IMR-90 (cell line): ENCODE results near the gene PCCA. TPM values are rescaled to one million over a fixed set of nuclear protein-coding genes. Genes with fewer than 3 reads are reported as not detected.

Source experiments
- ATAC-seq: fragments of 200-7000 bp; cut with Tn5 transposase; 2 replicates; pipeline ENCODE4 v1.9.1; 2020; ENCODE audit warnings: low read depth, mild to moderate bottlenecking, moderate library complexity
- BruUV-seq: library from RNA; stranded (reverse); fragments of 400-500 nt; replicated peaks from 2 replicates; lab custom pipeline; 2021; lab: Mats Ljungman, UMichigan
- CTCF ChIA-PET: fragments of 300-600 bp; formaldehyde crosslinking; extraction: SDS; loops from one replicate; lab custom pipeline; 2021; ENCODE audit warnings: antibody characterized with exemption; lab: Yijun Ruan, JAX
- POLR2A ChIA-PET: fragments of 300-600 bp; sonication (Branson Sonifier 250); formaldehyde crosslinking; loops from one replicate; lab custom pipeline; 2022; ENCODE audit warnings: antibody characterized with exemption; ENCODE audit not compliant: unreplicated experiment; lab: Charles Lee
- DNase-seq: peaks from one replicate; pipeline ENCODE4 v3.0.0; 2013
- H2AFZ ChIP-seq: replicated peaks from 2 replicates; pipeline ENCODE3; 2013; ENCODE audit warnings: low read length, mild to moderate bottlenecking; ENCODE audit not compliant: poor library complexity
- H2AK5ac ChIP-seq: 2 replicates; pipeline ENCODE4 v1.6.1; 2013; ENCODE audit warnings: low read depth, low read length, inconsistent platforms
- H2AK9ac ChIP-seq: replicated peaks from 2 replicates; pipeline ENCODE3; 2013; ENCODE audit warnings: mild to moderate bottlenecking, low read depth, low read length, moderate library complexity; ENCODE audit not compliant: poor library complexity
- H2BK120ac ChIP-seq: 2 replicates; pipeline ENCODE4 v1.6.1; 2013; ENCODE audit warnings: low read depth, low read length, inconsistent platforms
- H2BK15ac ChIP-seq: 3 replicates; pipeline ENCODE4 v1.6.1; 2013; ENCODE audit warnings: low read depth, low read length, inconsistent platforms
- H2BK20ac ChIP-seq: 2 replicates; pipeline ENCODE4 v1.6.1; 2013; ENCODE audit warnings: low read depth, mild to moderate bottlenecking, inconsistent platforms, low read length, moderate library complexity
- H2BK5ac ChIP-seq: 2 replicates; pipeline ENCODE4 v1.6.1; 2013; ENCODE audit warnings: mild to moderate bottlenecking, low read depth, low read length, inconsistent platforms; ENCODE audit not compliant: poor library complexity, severe bottlenecking
- H3K14ac ChIP-seq: replicated peaks from 2 replicates; pipeline ENCODE4 v1.6.1; 2013; ENCODE audit warnings: low read depth, low read length, inconsistent platforms
- H3K18ac ChIP-seq: 2 replicates; pipeline ENCODE4 v1.6.1; 2013; ENCODE audit warnings: low read depth, low read length, control low read depth
- H3K23ac ChIP-seq: 2 replicates; pipeline ENCODE4 v1.6.1; 2013; ENCODE audit warnings: low read depth, low read length, inconsistent platforms
- H3K27ac ChIP-seq: 2 replicates; pipeline ENCODE4 v1.5.1; 2013; ENCODE audit warnings: mild to moderate bottlenecking, control low read depth, low read length; ENCODE audit not compliant: insufficient read depth
- H3K27me3 ChIP-seq: 2 replicates; pipeline ENCODE4 v1.6.1; 2013; ENCODE audit warnings: low read length; ENCODE audit not compliant: control insufficient read depth, insufficient read depth
- H3K36me3 ChIP-seq: 2 replicates; pipeline ENCODE4 v1.6.1; 2013; ENCODE audit warnings: low read length, mixed read lengths; ENCODE audit not compliant: control insufficient read depth, insufficient read depth
- H3K4ac ChIP-seq: 2 replicates; pipeline ENCODE4 v1.6.1; 2013; ENCODE audit warnings: low read depth, low read length, inconsistent platforms
- H3K4me1 ChIP-seq: 2 replicates; pipeline ENCODE4 v1.6.1; 2013; ENCODE audit warnings: low read length, mixed read lengths; ENCODE audit not compliant: control insufficient read depth, insufficient read depth
- H3K4me2 ChIP-seq: 2 replicates; pipeline ENCODE4 v1.6.1; 2013; ENCODE audit warnings: low read depth, mild to moderate bottlenecking, control low read depth, low read length, moderate library complexity
- H3K4me3 ChIP-seq: 2 replicates; pipeline ENCODE4 v1.5.1; 2013; ENCODE audit warnings: low read depth, mild to moderate bottlenecking, control low read depth, low read length, moderate library complexity; ENCODE audit not compliant: insufficient read depth
- H3K56ac ChIP-seq: 2 replicates; pipeline ENCODE4 v1.6.1; 2013; ENCODE audit warnings: low read length, inconsistent platforms; ENCODE audit not compliant: insufficient read depth; ENCODE audit errors: extremely low read depth
- H3K79me1 ChIP-seq, 2 experiments: 2 replicates each; pipeline ENCODE4 v1.6.1; 2013; ENCODE audit warnings: low read length in 2 of 2, inconsistent platforms in 1 of 2, low read depth in 1 of 2
- H3K9ac ChIP-seq: 2 replicates; pipeline ENCODE4 v1.6.1; 2013; ENCODE audit warnings: low read depth, low read length, control low read depth
- H3K9me1 ChIP-seq: 2 replicates; pipeline ENCODE4 v1.6.1; 2013; ENCODE audit warnings: low read length, inconsistent platforms; ENCODE audit not compliant: insufficient read depth
- H3K9me3 ChIP-seq: 2 replicates; pipeline ENCODE4 v1.6.1; 2013; ENCODE audit warnings: low read length; ENCODE audit not compliant: control insufficient read depth, insufficient read depth
- H4K20me1 ChIP-seq: 2 replicates; pipeline ENCODE4 v1.6.1; 2013; ENCODE audit warnings: low read length, inconsistent platforms; ENCODE audit not compliant: insufficient read depth
- H4K5ac ChIP-seq: 2 replicates; pipeline ENCODE4 v1.6.1; 2013; ENCODE audit warnings: mild to moderate bottlenecking, low read depth, low read length, control low read depth
- H4K8ac ChIP-seq, 2 experiments: 2 replicates each; pipeline ENCODE4 v1.6.1; 2013; ENCODE audit warnings: low read depth in 2 of 2, low read length in 2 of 2, control low read depth in 1 of 2, inconsistent platforms in 1 of 2
- H4K91ac ChIP-seq: 2 replicates; pipeline ENCODE4 v1.6.1; 2013; ENCODE audit warnings: low read depth, low read length, inconsistent platforms; ENCODE audit not compliant: insufficient read depth
- CEBPB ChIP-seq: IDR thresholded peaks from 2 replicates; pipeline ENCODE4 v1.6.1; 2012; ENCODE audit warnings: low read depth, low read length, improper control_type of control experiment
- CHD1 ChIP-seq: IDR thresholded peaks from 2 replicates; pipeline ENCODE4 v1.6.1; 2012; ENCODE audit warnings: low read depth, low read length, improper control_type of control experiment
- CTCF ChIP-seq: conservative IDR thresholded peaks from 2 replicates; pipeline ENCODE4 v1.5.1; 2012; ENCODE audit warnings: mild to moderate bottlenecking, low read depth, low read length, improper control_type of control experiment
- ELK1 ChIP-seq: fragments of 150-350 bp; IDR thresholded peaks from 2 replicates; pipeline ENCODE4 v1.6.1; 2016; ENCODE audit warnings: low read depth, mild to moderate bottlenecking, low read length, moderate library complexity, borderline replicate concordance
- FOS ChIP-seq: fragments of 150-350 bp; IDR thresholded peaks from 2 replicates; pipeline ENCODE4 v1.6.1; 2016; ENCODE audit warnings: low read depth, low read length
- MAFK ChIP-seq: IDR thresholded peaks from 2 replicates; pipeline ENCODE4 v1.6.1; 2012; ENCODE audit warnings: low read depth, low read length, improper control_type of control experiment
- MAZ ChIP-seq: IDR thresholded peaks from 2 replicates; pipeline ENCODE4 v1.6.1; 2012; ENCODE audit warnings: low read depth, mild to moderate bottlenecking, low read length, improper control_type of control experiment, moderate library complexity, borderline replicate concordance
- POLR2A ChIP-seq: IDR thresholded peaks from 2 replicates; pipeline ENCODE4 v1.6.1; 2012; ENCODE audit warnings: mild to moderate bottlenecking, low read depth, low read length
- RCOR1 ChIP-seq: IDR thresholded peaks from 2 replicates; pipeline ENCODE4 v1.6.1; 2012; ENCODE audit warnings: mild to moderate bottlenecking, low read length, improper control_type of control experiment; ENCODE audit not compliant: insufficient replicate concordance
- RFX5 ChIP-seq: IDR thresholded peaks from 2 replicates; pipeline ENCODE4 v1.8.0; 2012; ENCODE audit warnings: low read depth, mild to moderate bottlenecking, low read length, moderate library complexity
- SMC3 ChIP-seq: fragments of 150-350 bp; IDR thresholded peaks from 2 replicates; pipeline ENCODE4 v1.6.1; 2016; ENCODE audit warnings: low read depth, mild to moderate bottlenecking, antibody characterized with exemption, low read length, moderate library complexity
- USF2 ChIP-seq: fragments of 150-350 bp; IDR thresholded peaks from 2 replicates; pipeline ENCODE4 v1.6.1; 2017; ENCODE audit warnings: mild to moderate bottlenecking, antibody characterized with exemption, low read length, low read depth
- WGBS, 2 experiments: methylation state at CpG; one replicate each; pipeline versions ENCODE4 v1.1.5 to v1.1.7; 2013; ENCODE audit warnings: missing lambda C conversion rate in 2 of 2; ENCODE audit not compliant: insufficient read length in 1 of 2; ENCODE audit errors: extremely low coverage in 2 of 2; 5-methylcytosine and 5-hydroxymethylcytosine counted together
- dilution Hi-C: fragments of 300-500 bp; cut with HindIII; formaldehyde crosslinking; loops from one replicate; pipeline ENCODE4 v1.14.3; 2018; ENCODE audit warnings: low sequenced_read_pairs; ENCODE audit not compliant: unreplicated experiment
- in situ Hi-C: fragments of 300-500 bp; cut with MboI; formaldehyde crosslinking; loops from 3 replicates; pipeline ENCODE4 v1.14.3; 2019; ENCODE audit warnings: low sequenced_read_pairs, inconsistent platforms, mixed read lengths
- intact Hi-C: fragments of 100-400 bp; cut with micrococcal nuclease; formaldehyde crosslinking; loops from 2 replicates; pipeline ENCODE4 v1.10.0; 2022
- polyA plus RNA-seq, 3 experiments: library from polyadenylated mRNA; depleted of rRNA; stranded (reverse); fragments of >200 nt; gene quantifications; 2 replicates each; pipeline ENCODE4 v1.2.3, GENCODE V29; 2012; ENCODE audit warnings: low replicate concordance in 1 of 3
- total RNA-seq: library from RNA; depleted of rRNA; stranded (reverse); fragments of >200 nt; gene quantifications from 2 replicates; pipeline ENCODE4 v1.2.3, GENCODE V29; 2012

PCCA gene
- total and polyA plus RNA-seq, 2 of the 4 experiments (the other 2 are of a cell fraction): 7.6 to 24.0 TPM

GRCh38 chr13:100389617-100390016 lies 300.7 kb downstream of the PCCA start:
- intact Hi-C loops: no loop called here
- H3K27ac ChIP-seq: no peak overlapping the region

More at GRCh38 chr13:100389617-100390016, 300.7 kb downstream of the PCCA start:
- no peak overlapping the region for H3K23ac ChIP-seq
- no peak overlapping the region for H3K4ac ChIP-seq
- no peak overlapping the region for H2BK20ac ChIP-seq
- 100% methylated on average over 3 of the region's 3 CpGs; no CpG with 5 or more reads in 1 of the 2 experiments for WGBS, 2 experiments
- peaks cover 4% of the 10 kb centered on the region for H3K36me3 ChIP-seq
- no peak overlapping the region for H2AFZ ChIP-seq
- no peak overlapping the region for H2AK9ac ChIP-seq
- no peak overlapping the region for H2BK5ac ChIP-seq
- no peaks in the 10 kb centered on the region for H4K20me1 ChIP-seq
- H4K91ac ChIP-seq: 0 out of 2 replicates have a peak overlapping the region, but pooled peaks have one; percentile 10
- H3K4me1 ChIP-seq: peaks cover 7% of the 10 kb centered on the region
- H3K9me1 ChIP-seq: 0 out of 2 replicates have a peak, but pooled peaks cover 3% of the 10 kb centered on the region
- no peaks in the 10 kb centered on the region for H3K9me3 ChIP-seq
- no peak overlapping the region for H2BK120ac ChIP-seq
- H3K56ac ChIP-seq: no peak overlapping the region
- ATAC-seq (no peak), DNase-seq (no peak)
- H3K4me2 ChIP-seq: no peak overlapping the region
- no peak overlapping the region; the same call in 1 of the 2 replicates for H2AK5ac ChIP-seq
- H3K18ac ChIP-seq: no peak overlapping the region
- no peak overlapping the region for H3K4me3 ChIP-seq
- H3K79me1 ChIP-seq: peaks cover 2 to 4% of the 10 kb centered on the region in 2 experiments; a peak in 2 of 4 replicates
- TF ChIP-seq SMC3: no peak
- TF ChIP-seq RCOR1: no peak
- TF ChIP-seq CHD1: no peak
- TF ChIP-seq USF2: no peak
- no peak for TF ChIP-seq FOS
- no peak for TF ChIP-seq CEBPB
- TF ChIP-seq POLR2A: no peak
- TF ChIP-seq RFX5: no peak
- TF ChIP-seq CTCF: no peak
- no peak for TF ChIP-seq MAZ
- no peak for TF ChIP-seq ELK1
- no peak for TF ChIP-seq MAFK
- no peak overlapping the region for H2BK15ac ChIP-seq
- in situ Hi-C loops: no loop called here
- no peak overlapping the region for H3K14ac ChIP-seq
- no TSS peak for BruUV-seq
- no peak overlapping the region for H3K9ac ChIP-seq
- H4K5ac ChIP-seq: no peak overlapping the region
- dilution Hi-C loops: no loop called here
- ChIA-PET POLR2A (no interaction called here), CTCF (no interaction called here)
- H3K27me3 ChIP-seq: no peaks in the 10 kb centered on the region
- no peak overlapping the region for H4K8ac ChIP-seq
